ENCODE measurements around the gene C20orf141.

The C20orf141 gene

DNA sequence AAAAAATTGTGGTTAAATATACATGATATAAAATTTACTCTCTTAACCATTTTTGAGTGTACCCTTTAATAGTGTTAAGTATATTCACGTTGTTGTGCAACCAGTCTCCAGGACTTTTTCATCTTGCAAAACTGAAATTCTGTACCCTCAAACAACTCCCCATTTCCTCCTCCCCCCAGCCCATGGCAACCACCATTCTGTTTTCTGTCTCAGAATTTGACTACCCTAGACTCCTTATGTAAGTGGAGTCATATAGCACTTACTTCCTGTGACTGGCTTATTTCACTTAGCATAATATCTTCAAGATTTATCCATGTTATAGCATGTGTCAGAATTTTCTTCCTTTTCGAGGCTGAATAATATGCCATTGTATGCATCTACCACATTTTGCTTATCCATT is 30.8 kb downstream of the C20orf141 start:
- no peak for DNase-seq
- Mint-ChIP-seq H3K4me1 (peaks cover 6% of the 10 kb centered on the region), H3K27me3 (ENCODE audit: low read depth, poor library complexity) (peaks cover 7% of the 10 kb centered on the region), H3K36me3 (ENCODE audit: low read depth) (peaks cover 4% of the 10 kb centered on the region), H3K27ac (no peak overlapping the region), H3K9me3 (no peaks in the 10 kb centered on the region), H3K4me3 (no peak overlapping the region)
- TF ChIP-seq, protein P1, sequence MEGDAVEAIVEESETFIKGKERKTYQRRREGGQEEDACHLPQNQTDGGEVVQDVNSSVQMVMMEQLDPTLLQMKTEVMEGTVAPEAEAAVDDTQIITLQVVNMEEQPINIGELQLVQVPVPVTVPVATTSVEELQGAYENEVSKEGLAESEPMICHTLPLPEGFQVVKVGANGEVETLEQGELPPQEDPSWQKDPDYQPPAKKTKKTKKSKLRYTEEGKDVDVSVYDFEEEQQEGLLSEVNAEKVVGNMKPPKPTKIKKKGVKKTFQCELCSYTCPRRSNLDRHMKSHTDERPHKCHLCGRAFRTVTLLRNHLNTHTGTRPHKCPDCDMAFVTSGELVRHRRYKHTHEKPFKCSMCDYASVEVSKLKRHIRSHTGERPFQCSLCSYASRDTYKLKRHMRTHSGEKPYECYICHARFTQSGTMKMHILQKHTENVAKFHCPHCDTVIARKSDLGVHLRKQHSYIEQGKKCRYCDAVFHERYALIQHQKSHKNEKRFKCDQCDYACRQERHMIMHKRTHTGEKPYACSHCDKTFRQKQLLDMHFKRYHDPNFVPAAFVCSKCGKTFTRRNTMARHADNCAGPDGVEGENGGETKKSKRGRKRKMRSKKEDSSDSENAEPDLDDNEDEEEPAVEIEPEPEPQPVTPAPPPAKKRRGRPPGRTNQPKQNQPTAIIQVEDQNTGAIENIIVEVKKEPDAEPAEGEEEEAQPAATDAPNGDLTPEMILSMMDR (IDR thresholded peaks at IDR 0.05) = no peak

DNA sequence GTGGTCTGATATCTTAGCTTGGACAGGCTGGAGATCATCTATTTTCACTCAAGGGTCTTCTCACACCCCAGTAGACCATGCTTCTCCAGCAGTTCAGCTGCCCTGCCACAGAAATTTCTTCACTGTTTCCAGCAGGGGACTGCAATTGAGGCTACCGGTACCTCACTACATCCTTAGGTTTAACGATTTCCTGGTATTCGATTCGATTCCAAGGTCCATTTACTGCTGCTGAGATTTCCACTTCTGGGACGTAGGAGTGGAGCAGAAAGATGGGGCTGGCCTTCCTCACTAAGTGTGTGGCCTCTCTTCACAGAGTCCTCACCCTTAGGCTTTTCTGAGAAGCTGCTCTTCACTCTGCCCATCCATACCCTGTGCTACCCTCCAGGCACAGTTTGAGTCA is 31.9 kb downstream of the C20orf141 start:
- Mint-ChIP-seq H3K27ac (no peak overlapping the region), H3K36me3 (ENCODE audit: low read depth) (peaks cover 4% of the 10 kb centered on the region), H3K9me3 (no peaks in the 10 kb centered on the region), H3K27me3 (ENCODE audit: low read depth, poor library complexity) (peaks cover 11% of the 10 kb centered on the region), H3K4me3 (no peak overlapping the region), H3K4me1 (peaks cover under 1% of the 10 kb centered on the region)
- TF ChIP-seq, protein P1 (IDR thresholded peaks at IDR 0.05) = no peak
- no peak for DNase-seq

DNA sequence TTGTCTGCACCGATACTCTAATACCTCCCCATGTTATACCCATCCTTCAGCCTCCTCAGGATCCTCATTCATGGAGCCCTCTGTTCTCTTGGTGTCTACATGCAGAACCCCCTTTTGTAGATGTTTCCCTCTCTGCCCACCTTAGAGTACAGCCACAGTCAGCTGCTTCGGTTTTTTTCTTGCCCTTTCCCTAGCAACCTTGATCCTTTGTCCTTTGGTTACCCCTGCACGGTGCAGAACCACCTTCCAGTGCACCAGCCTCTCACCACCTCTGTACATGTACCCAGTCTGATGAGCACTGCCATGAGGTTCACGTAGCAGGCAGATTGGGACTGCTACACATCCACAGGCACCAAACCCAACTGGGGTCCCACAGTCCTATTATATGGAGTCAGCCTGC is 33.0 kb downstream of the C20orf141 start:
- Mint-ChIP-seq H3K36me3 (ENCODE audit: low read depth) (peaks cover 4% of the 10 kb centered on the region), H3K4me3 (no peak overlapping the region), H3K27me3 (ENCODE audit: low read depth, poor library complexity) (peaks cover 14% of the 10 kb centered on the region), H3K9me3 (no peaks in the 10 kb centered on the region), H3K4me1 (peaks cover 5% of the 10 kb centered on the region), H3K27ac (no peak overlapping the region)
- DNase-seq = no peak
- TF ChIP-seq, protein P1 (IDR thresholded peaks at IDR 0.05) = no peak

DNA sequence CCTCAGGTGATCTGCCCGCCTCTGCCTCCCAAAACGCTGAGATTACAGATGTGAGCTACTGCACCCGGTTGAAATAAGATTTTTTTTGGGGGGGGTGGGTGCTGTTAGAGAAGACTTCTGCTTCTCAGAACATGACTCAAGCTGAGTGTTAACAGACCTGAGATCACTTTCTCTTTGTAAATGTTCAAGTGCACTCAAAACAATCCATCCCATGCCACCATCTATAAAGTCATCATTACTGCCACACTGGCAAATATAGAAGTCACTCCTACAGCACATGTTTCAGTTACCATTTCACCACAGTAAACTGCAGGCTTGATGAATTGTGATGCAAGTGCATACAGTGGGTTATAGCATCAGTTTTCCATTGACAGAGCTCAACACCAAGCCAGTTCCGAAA is 34.7 kb downstream of the C20orf141 start:
- no peaks in the 10 kb centered on the region for H3K9me3 Mint-ChIP-seq

DNA sequence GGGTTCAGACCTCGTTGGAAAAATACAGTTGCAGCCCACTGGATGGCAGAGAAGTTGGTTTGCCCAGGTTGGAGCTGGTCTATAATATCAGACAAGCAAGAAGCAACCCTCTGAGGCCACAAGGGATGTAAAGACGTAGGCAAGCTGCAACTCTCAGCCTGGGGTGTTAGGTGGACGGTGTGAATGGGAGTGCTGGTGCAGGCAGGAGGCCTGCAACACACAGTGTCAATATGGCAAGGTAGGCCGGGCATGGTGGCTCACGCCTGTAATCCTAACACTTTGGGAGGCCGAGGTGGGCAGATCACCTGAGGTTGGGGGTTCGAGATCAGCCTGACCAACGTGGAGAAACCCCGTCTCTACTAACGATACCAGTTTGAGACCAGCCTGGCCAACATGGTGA is 36.3 kb downstream of the C20orf141 start:
- no peaks in the 10 kb centered on the region for H3K9me3 Mint-ChIP-seq
- no peak overlapping the region for H3K4me3 Mint-ChIP-seq
- H3K27ac Mint-ChIP-seq = peak overlapping the region; percentile 79
- peaks cover 4% of the 10 kb centered on the region for H3K36me3 Mint-ChIP-seq (ENCODE audit: low read depth)
- peaks cover 14% of the 10 kb centered on the region for H3K27me3 Mint-ChIP-seq (ENCODE audit: low read depth, poor library complexity)
- TF ChIP-seq, protein P1 (IDR thresholded peaks at IDR 0.05) = no peak
- no peak for DNase-seq
- peaks cover 10% of the 10 kb centered on the region for H3K4me1 Mint-ChIP-seq

More for the DNA sequence above, 34.7 kb downstream of the C20orf141 start:
- Mint-ChIP-seq H3K36me3 (ENCODE audit: low read depth) (peaks cover 4% of the 10 kb centered on the region), H3K4me1 (peaks cover 10% of the 10 kb centered on the region), H3K27me3 (ENCODE audit: low read depth, poor library complexity) (peaks cover 14% of the 10 kb centered on the region), H3K4me3 (no peak overlapping the region), H3K27ac (no peak overlapping the region)
- DNase-seq = no peak
- TF ChIP-seq, protein P1 (IDR thresholded peaks at IDR 0.05) = no peak

DNA sequence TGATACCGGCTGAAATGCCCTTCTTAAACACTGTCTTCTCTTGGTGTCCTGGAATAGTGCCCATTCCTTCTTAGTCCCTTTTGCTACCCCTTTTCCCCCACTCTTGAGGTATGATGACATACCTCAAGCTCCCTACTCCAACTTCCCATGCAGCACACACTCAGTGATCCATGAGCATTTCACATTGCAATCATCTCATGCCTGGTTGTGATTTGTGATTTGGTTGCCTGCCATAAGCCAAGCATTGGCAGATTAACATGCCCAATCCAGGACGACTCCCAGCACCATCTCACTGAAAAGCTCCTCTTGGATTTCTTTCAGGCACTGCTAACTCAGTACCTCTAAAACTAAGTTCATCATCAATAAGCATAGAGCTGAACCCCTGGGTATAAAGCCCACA is 43.8 kb downstream of the C20orf141 start:
- peaks cover 6% of the 10 kb centered on the region for H3K27me3 Mint-ChIP-seq (ENCODE audit: low read depth, poor library complexity)
- H3K9me3 Mint-ChIP-seq = no peaks in the 10 kb centered on the region
- peaks cover 19% of the 10 kb centered on the region for H3K4me1 Mint-ChIP-seq
- TF ChIP-seq, protein P1 (IDR thresholded peaks at IDR 0.05) = no peak
- DNase-seq = no peak
- peaks cover 5% of the 10 kb centered on the region for H3K36me3 Mint-ChIP-seq (ENCODE audit: low read depth)
- H3K4me3 Mint-ChIP-seq = no peak overlapping the region
- H3K27ac Mint-ChIP-seq = peak overlapping the region; percentile 1
